Progenitor cell of endocrine pancreas (in vitro differentiated cells): ENCODE results near the gene RFESD. TPM values are rescaled to one million over a fixed set of nuclear protein-coding genes. Genes with fewer than 3 reads are reported as not detected.

Experiments used
- DNase-seq: peaks from one replicate; pipeline ENCODE4 v3.0.0; 2021; ENCODE audit warnings: low spot score; ENCODE audit not compliant: unreplicated experiment
- H3K27ac Mint-ChIP-seq: 2 replicates; pipeline ENCODE4 v1.8.0; 2021; ENCODE audit warnings: mild to moderate bottlenecking, moderate library complexity, mixed read lengths
- H3K27me3 Mint-ChIP-seq: 2 replicates; pipeline ENCODE4 v1.8.0; 2021; ENCODE audit warnings: mixed read lengths
- H3K36me3 Mint-ChIP-seq: 2 replicates; pipeline ENCODE4 v1.8.0; 2022; ENCODE audit warnings: mixed read lengths; ENCODE audit not compliant: insufficient read depth
- H3K4me1 Mint-ChIP-seq: 2 replicates; pipeline ENCODE4 v1.8.0; 2021; ENCODE audit warnings: low read depth, mixed read lengths
- H3K4me3 Mint-ChIP-seq: 2 replicates; pipeline ENCODE4 v1.8.0; 2021; ENCODE audit warnings: low read depth, mild to moderate bottlenecking, moderate library complexity, mixed read lengths
- H3K9me3 Mint-ChIP-seq: 2 replicates; pipeline ENCODE4 v1.8.0; 2021; ENCODE audit warnings: low read depth, mixed read lengths
- CTCF ChIP-seq: fragments of 200-600 bp; sonication (generic); IDR thresholded peaks from one replicate; pipeline ENCODE4 v1.5.0; 2021; ENCODE audit warnings: antibody characterized with exemption, mild to moderate bottlenecking; ENCODE audit not compliant: unreplicated experiment
- total RNA-seq: library from RNA; stranded (reverse); gene quantifications from 2 replicates; pipeline ENCODE4 v1.2.1, GENCODE V29; 2021

RFESD gene
- total RNA-seq, 1 donor from 2014 or later: 2.9 TPM

DNA sequence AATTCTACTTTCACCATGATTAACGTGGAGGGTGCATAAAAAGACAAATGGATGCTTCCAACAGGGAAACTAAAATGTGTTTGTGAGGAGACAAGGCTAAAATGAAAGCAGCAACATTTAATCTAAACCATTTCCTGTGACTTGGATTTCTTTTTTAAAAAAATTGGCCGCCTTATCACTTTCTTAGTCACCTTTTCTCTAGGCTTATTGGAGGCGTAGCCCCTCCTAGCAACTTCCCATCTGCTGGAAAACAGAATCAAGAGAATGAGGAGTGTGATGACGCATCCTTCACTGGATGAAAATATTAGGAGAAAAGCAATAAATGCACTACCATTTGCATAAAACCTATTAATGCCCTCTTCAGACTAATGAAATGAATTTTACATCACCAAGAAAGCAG lies 27.5 kb upstream of the RFESD start:
- Mint-ChIP-seq H3K4me3 (peak overlapping the region; percentile 72), H3K9me3 (no peaks in the 10 kb centered on the region), H3K36me3 (no peaks in the 10 kb centered on the region), H3K27ac (no peak overlapping the region), H3K27me3 (peaks cover 59% of the 10 kb centered on the region), H3K4me1 (peaks cover 6% of the 10 kb centered on the region)
- no peak for TF ChIP-seq CTCF
- DNase-seq: no peak

DNA sequence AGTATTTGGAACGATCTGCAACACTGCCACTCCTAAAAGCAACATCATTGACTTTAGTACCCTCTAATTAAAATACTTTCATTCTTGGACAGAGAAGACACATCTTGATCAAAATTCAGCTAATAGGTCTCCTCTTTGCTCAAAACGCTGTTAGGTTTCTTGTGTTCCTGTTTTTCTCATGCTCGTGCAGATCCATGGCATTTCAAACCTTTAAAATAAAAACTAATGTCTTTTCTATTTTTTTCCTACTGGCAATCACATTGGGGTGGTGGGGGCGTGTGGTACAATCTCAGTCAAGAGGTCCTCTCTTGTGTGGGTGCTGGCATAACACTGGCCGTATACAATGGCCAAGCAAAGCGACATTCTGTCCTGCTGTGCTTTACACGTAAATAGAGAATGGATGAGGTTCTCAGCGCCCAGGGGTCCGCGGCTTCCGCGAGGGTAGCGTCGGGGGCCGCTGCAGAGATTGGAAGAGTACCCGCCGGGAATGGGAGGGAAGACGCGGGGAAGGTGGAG lies 27.0 kb upstream of the RFESD start:
- no peaks in the 10 kb centered on the region for H3K9me3 Mint-ChIP-seq
- peaks cover 63% of the 10 kb centered on the region for H3K27me3 Mint-ChIP-seq
- H3K27ac Mint-ChIP-seq: no peak overlapping the region
- no peaks in the 10 kb centered on the region for H3K36me3 Mint-ChIP-seq
- peak overlapping the region; percentile 72 for H3K4me3 Mint-ChIP-seq
- no peak for TF ChIP-seq CTCF
- peaks cover 6% of the 10 kb centered on the region for H3K4me1 Mint-ChIP-seq
- no peak for DNase-seq

DNA sequence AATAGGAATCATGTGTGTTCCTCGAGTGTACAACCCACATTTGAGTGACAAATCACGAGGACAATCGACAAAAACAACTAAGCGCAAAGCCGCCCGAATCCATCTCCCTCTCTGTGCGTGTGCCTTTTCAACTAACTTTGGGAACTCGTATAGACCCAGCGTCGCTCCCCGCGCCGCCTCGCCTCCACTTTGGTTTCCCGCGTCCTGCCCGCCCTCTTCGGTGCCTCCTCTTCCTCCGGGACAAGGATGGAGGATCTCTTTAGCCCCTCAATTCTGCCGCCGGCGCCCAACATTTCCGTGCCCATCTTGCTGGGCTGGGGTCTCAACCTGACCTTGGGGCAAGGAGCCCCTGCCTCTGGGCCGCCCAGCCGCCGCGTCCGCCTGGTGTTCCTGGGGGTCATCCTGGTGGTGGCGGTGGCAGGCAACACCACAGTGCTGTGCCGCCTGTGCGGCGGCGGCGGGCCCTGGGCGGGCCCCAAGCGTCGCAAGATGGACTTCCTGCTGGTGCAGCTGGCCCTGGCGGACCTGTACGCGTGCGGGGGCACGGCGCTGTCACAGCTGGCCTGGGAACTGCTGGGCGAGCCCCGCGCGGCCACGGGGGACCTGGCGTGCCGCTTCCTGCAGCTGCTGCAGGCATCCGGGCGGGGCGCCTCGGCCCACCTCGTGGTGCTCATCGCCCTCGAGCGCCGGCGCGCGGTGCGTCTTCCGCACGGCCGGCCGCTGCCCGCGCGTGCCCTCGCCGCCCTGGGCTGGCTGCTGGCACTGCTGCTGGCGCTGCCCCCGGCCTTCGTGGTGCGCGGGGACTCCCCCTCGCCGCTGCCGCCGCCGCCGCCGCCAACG lies 26.3 kb upstream of the RFESD start, which contains the start of gene GPR150:
TSS of gene GPR150 (plus strand) at position 58 of the 840 bp plus-strand sequence. CDS start at position 247, 189 bp downstream.
- Mint-ChIP-seq H3K36me3 (no peaks in the 10 kb centered on the region), H3K9me3 (no peaks in the 10 kb centered on the region), H3K4me1 (peaks cover 6% of the 10 kb centered on the region), H3K4me3 (peak within 1 kb of the TSS; percentile 72), H3K27me3 (peaks cover 67% of the 10 kb centered on the region), H3K27ac (no peak within 1 kb of the TSS)
- peak; percentile 48 for DNase-seq
- TF ChIP-seq CTCF: peak; percentile 18

DNA sequence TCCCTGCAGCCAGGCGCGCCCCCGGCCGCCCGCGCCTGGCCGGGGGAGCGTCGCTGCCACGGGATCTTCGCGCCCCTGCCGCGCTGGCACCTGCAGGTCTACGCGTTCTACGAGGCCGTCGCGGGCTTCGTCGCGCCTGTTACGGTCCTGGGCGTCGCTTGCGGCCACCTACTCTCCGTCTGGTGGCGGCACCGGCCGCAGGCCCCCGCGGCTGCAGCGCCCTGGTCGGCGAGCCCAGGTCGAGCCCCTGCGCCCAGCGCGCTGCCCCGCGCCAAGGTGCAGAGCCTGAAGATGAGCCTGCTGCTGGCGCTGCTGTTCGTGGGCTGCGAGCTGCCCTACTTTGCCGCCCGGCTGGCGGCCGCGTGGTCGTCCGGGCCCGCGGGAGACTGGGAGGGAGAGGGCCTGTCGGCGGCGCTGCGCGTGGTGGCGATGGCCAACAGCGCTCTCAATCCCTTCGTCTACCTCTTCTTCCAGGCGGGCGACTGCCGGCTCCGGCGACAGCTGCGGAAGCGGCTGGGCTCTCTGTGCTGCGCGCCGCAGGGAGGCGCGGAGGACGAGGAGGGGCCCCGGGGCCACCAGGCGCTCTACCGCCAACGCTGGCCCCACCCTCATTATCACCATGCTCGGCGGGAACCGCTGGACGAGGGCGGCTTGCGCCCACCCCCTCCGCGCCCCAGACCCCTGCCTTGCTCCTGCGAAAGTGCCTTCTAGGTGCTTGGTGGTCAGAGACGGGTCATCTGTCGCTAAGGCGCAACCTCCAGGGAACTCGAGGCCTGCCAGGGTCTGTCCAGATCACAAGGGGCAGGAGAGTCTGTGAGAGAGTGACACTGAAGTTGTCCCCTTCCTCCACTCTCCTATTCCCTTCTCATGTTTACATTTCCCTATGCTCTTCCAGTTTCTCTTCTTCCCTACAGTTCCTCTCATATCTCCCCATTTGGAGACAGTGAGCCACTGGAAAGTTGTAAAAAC lies 25.4 kb upstream of the RFESD start:
- H3K9me3 Mint-ChIP-seq: no peaks in the 10 kb centered on the region
- peaks cover 6% of the 10 kb centered on the region for H3K4me1 Mint-ChIP-seq
- peak; percentile 33 for DNase-seq
- no peaks in the 10 kb centered on the region for H3K36me3 Mint-ChIP-seq
- H3K27ac Mint-ChIP-seq: peak overlapping the region; percentile 30
- peaks cover 70% of the 10 kb centered on the region for H3K27me3 Mint-ChIP-seq
- TF ChIP-seq CTCF: peak; percentile 17
- H3K4me3 Mint-ChIP-seq: peak overlapping the region; percentile 68
